GM10266 (cell line): ENCODE data around the gene ZNF514.

ENCODE experiments used
- DNase-seq: peaks from one replicate; pipeline ENCODE4 v3.0.0; 2012; ENCODE audit errors: extremely low spot score
- TF ChIP-seq, protein P1 (sequence below): IDR thresholded peaks from 2 replicates; pipeline ENCODE4 v1.5.1; 2012; ENCODE audit warnings: mild to moderate bottlenecking, low read depth; ENCODE audit not compliant: control insufficient read depth, insufficient read depth; ENCODE audit errors: missing control alignments

ZNF514 gene

GRCh38 chr2:95159690-95160449 is at the start of gene ZNF514:
ZNF514 (minus strand) TSS chr2:95159848; CDS start chr2:95153253, 6,595 bp downstream.
- TF ChIP-seq, protein P1, sequence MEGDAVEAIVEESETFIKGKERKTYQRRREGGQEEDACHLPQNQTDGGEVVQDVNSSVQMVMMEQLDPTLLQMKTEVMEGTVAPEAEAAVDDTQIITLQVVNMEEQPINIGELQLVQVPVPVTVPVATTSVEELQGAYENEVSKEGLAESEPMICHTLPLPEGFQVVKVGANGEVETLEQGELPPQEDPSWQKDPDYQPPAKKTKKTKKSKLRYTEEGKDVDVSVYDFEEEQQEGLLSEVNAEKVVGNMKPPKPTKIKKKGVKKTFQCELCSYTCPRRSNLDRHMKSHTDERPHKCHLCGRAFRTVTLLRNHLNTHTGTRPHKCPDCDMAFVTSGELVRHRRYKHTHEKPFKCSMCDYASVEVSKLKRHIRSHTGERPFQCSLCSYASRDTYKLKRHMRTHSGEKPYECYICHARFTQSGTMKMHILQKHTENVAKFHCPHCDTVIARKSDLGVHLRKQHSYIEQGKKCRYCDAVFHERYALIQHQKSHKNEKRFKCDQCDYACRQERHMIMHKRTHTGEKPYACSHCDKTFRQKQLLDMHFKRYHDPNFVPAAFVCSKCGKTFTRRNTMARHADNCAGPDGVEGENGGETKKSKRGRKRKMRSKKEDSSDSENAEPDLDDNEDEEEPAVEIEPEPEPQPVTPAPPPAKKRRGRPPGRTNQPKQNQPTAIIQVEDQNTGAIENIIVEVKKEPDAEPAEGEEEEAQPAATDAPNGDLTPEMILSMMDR, result no peak

GRCh38 chr2:95208106-95208505 is 48.5 kb upstream of the ZNF514 start:
- no peak for DNase-seq

More at GRCh38 chr2:95159690-95160449, at the start of gene ZNF514:
- peak; percentile 92 for DNase-seq

GRCh38 chr2:95207111-95207961 is 47.7 kb upstream of the ZNF514 start, which contains the start of gene ZNF892:
ZNF892 (plus strand) TSS chr2:95207521; CDS start chr2:95207816, 295 bp downstream.
- TF ChIP-seq, protein P1, result peak; percentile 74

More at GRCh38 chr2:95208106-95208505, 48.5 kb upstream of the ZNF514 start:
- TF ChIP-seq, protein P1, result no peak

DNA sequence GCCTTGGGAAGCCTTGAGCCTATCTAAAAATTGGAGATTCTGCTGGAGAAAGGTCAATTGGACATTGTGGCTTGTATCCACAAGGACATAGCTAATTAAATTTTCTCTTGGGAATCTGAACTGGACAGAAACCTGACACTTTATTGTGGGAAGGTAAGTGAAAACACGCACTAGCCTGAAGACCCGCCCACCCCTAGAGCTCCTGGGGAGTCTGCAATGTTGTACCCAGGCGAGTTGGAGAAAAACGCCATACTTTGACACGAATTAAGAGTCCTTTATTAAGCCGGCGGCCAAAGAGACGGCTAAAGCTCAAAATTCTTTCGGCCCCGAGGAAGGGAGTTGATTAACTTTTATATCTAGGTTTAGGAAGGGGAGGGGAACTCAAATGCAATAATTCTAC is 46.4 kb upstream of the ZNF514 start:
- TF ChIP-seq, protein P1, result no peak
- no peak for DNase-seq

More at GRCh38 chr2:95207111-95207961, 47.7 kb upstream of the ZNF514 start, which contains the start of gene ZNF892:
- peak; percentile 91 for DNase-seq

DNA sequence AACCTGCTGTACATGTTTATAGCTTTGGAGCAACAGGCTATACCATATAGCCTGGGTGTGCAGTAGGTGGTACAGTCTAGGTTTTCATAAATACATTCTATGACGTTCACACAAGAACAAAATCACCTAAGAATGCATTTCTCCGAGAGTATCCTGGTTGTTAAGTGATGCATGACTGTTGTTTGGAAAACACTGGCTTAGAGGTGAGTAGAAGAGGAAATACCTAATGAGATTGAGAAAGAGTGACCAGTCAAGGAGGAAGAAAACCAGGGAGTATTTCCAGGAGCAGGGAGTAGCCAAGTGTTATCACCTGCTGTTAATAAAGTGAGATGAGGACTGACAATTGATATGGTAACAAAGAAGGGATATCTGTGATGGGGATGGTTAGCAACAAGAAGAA is 44.7 kb upstream of the ZNF514 start:
- no peak for DNase-seq
- TF ChIP-seq, protein P1, result no peak

- TF ChIP-seq, protein P1, result no peak
Measured at GRCh38 chr2:95203911-95204310, 44.3 kb upstream of the ZNF514 start.

More at GRCh38 chr2:95203911-95204310, 44.3 kb upstream of the ZNF514 start:
- DNase-seq, result no peak
